Left hindlimb (tissue), 1 donor: ENCODE data around the gene PPIC.

Experiments
- DNase-seq: peaks from one replicate; pipeline ENCODE4 v3.0.0-alpha.2; 2018

The PPIC gene

DNA sequence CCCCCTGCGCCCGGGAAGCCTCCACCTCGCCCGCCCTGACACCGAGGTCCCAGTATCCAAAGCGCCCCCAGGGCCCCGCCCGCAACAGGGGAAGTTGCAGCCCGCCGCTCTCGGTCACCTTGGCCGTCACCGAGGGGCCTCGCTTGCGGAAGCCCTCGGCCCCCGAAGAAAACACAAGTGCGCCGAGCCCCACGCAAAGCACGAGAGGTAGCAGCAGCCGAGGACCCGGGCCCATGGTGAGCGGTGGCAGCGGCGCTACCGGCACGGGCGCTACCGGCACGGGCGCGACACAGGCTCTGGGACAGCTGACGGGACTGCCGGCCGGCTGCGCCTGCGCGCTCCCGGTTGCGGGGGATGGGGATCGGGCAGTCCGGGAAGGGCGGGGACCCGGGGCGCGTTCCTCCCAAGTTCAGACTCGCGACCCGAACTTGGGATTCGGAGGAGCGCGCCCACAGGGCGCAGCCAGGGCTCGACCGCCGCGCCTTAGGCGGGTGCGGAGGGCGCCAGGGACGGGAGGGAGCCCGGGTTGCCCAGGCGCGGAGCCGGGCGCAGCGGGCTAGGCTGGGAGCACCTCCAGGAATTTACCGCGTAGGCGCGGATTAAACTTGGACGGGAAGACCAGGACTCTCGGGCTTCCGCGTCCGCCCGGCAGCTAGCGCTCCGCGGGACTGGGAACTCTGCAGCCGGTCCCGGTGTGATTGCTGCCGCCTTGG is at the start of gene PPIC:
Gene PPIC (minus strand): TSS at position 335 of the 713 bp plus-strand sequence. CDS start 100 bp downstream, at position 235.
- DNase-seq, result peak; percentile 91

DNA sequence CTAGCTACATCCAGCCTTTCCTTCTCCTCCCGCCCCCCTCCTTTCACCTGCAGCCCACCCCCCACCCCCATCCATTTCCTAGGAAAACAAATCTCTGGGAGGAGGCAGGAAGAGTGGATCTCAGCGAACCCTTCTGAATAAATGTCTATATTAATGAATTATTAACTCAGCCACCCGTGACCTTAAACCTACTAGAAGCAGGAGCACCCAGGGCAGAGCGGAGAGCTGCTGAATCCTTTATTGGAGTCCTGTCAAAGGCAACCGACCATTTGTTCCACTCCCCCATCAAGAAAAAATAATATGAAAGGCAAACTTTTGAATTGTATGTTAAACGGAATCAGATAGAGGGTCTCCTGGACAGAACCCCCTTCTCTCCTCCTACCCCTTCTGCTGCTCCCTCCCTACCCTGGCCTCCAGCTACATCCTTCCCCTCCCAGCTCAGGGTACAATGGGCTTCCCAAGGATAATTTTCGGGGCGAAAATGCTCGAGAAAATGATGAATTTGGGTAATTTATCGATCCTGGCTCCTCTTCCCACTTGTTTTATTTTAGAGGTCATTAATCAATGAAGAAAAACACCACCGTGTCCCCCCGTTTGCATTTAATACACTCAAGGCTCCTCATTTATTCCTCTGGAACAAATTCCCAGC is 49.2 kb upstream of the PPIC start:
- DNase-seq, result no peak

- DNase-seq, result no peak
These were observed 48.4 kb upstream of the PPIC start for GRCh38 chr5:123084730-123085605.

GRCh38 chr5:123083298-123083697 is 46.8 kb upstream of the PPIC start:
- DNase-seq, result no peak

- no peak for DNase-seq
These were observed 43.7 kb upstream of the PPIC start for GRCh38 chr5:123080215-123080614.

GRCh38 chr5:123075521-123076163 is 39.1 kb upstream of the PPIC start:
- DNase-seq, result no peak

GRCh38 chr5:123068368-123068938 is 31.9 kb upstream of the PPIC start:
- DNase-seq, result no peak

GRCh38 chr5:123066016-123066415 is 29.5 kb upstream of the PPIC start:
- DNase-seq, result no peak

DNA sequence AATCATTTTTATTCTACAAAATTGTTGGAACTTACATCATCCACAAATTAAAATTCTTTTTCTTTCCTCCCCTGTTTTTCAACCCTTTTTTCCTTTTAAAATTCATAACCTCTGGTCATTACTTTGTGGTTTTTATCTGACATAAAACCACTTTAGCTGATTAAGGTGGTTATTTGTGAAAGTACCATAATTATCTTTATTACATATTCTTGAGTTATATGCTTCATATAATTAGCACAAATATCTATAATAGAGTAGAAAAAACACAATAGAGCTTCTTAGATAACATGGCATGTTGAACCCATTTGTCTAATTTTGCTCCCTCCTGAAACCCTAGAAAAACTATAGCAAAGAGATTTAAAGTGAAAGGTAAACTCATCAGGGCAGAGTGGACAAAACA is 22.9 kb upstream of the PPIC start:
- DNase-seq, result no peak

GRCh38 chr5:123051206-123051605 is 14.7 kb upstream of the PPIC start:
- no peak for DNase-seq

GRCh38 chr5:123047706-123048105 is 11.2 kb upstream of the PPIC start:
- DNase-seq, result no peak

GRCh38 chr5:123046222-123046621 is 9.7 kb upstream of the PPIC start:
- DNase-seq, result no peak

DNA sequence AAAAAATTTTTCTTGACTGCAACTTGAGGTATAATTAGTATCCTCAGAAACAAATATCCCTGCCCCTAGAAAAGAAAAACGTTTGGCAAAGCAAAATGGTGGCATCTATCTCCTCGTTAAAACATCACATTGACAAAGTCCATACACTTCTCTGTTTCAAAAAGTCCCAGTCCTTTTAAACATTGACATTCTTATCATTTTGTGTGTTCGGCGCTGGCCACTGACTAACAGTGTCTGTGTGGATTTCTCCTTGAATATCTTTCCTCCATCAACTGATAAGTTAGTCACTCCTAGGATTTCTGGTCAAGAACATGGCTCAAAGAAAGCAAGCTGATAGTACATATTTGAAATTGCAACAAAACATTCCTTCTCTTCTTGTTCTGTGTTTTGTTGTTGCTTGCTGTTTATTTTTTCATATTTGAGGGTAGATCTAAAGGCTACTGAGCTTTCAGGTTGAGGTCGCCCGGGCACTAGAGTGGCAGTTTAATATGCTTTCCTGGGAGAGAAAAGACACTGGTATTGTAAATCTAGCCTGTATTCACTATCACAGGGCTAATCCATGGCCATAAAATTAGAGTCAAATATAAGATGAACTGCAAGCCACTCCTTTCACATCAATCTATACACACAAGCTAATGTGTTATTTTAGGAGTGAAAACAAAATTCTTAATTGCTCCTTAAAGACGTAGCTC is 8.5 kb upstream of the PPIC start:
- DNase-seq, result no peak

- no peak for DNase-seq
These were observed 3.1 kb upstream of the PPIC start for GRCh38 chr5:123039673-123040072.

DNA sequence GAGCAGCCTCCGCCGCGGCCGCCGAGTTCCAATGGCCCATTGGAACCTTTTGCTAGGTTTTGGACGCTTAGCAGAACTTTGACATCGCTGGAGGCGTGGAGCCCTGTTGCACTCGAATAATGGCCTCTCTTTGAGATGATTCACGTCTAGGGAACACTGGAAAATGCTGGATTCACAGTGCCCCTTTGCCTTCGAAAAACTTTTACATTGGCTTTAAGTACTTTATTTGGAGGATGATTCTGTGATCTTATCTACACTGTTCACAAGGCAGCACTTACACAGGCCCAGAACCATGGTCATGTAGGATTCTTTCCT is 536 bp upstream of the PPIC start:
- DNase-seq, result no peak

DNA sequence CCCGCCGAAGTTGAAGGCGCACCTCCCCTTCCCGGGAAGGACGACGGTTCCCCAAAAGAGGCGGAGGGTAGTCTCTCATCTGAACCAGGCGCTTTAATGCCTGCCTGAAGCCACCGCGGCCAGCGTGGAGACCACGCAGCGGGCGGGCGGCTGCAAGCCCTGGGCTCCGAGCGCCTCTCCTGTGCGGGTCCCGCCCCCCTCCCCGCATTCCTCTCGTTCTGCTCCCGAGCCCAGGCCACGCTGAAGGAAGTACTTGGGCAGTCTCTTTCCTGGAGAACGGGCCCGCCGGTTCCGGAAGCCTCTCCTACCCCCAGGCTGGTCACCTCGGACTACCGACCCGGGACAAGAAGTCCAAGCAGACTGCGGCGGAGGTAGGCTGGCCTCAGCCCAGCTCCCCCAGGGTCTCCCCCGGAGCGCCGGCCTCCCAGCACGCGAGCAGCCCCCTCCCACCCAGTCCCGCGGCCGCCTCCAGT is 571 bp downstream of the PPIC start:
- DNase-seq, result peak; percentile 71

GRCh38 chr5:123035360-123035917 is 1.1 kb downstream of the PPIC start:
- DNase-seq, result peak; percentile 44

GRCh38 chr5:123033157-123033671 is 3.3 kb downstream of the PPIC start:
- DNase-seq, result no peak

DNA sequence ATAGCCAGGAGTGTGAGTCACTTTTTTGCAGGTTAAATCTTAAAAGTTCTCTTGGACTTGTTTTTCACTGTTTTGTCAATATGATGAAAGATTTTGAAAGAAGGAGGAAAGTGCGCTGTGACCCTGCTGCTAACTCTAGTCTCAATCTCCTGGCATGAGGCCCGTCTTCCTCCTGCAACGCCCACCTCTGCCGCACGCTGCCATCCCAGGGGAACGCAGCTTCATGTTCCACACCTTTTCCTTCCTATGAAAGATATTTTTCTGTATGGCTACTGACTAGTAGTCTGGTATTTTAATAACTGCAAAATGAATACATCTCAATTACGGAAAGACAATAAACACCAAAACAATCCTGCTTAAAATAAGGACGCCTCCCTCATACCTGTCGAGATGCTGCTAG is 8.3 kb downstream of the PPIC start:
- DNase-seq, result no peak

DNA sequence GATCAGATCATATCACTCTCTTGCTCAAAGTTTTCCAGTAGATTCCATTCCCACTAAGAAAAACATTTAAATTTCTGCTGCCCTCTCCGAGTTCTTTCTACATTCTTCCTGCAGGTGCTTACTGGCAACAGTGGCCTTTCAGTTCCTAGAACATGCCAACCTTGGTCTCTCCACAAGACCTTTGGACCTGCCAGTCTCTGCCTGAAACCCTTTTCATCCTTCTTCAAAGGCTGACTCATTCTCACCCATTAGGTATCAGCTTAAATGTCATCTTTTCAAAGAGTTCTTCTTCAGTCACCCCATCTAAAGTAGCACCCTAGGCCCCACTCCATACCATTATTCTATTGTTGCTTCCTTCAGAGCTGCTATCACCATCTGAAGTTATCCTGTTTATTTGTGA is 21.8 kb downstream of the PPIC start:
- no peak for DNase-seq

DNA sequence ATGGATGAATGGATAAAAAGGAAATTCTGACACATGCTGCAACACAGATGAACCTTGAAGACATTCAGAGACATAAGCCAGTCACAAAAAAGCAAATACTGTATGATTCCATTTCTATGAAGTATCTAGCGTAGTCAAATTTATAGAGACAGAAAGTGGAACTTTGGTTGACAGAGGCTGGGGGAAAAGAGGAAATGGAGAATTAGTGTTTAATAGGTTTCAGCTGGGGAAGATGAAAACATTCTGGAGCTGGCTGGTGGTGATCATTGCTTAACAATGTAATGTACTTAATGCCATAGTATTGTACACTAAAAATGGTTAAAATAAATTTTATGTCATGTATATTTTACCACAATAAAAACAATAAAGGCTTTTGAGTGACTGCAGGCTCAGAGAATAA is 24.2 kb downstream of the PPIC start:
- DNase-seq, result no peak

- DNase-seq, result no peak
These were observed 28.8 kb downstream of the PPIC start for GRCh38 chr5:123007754-123008153.
